HUES6 (cell line): ENCODE data around the gene RNASE8.

Experiments used
- H3K27ac ChIP-seq: 2 replicates; pipeline ENCODE4 v1.7.0; 2013; ENCODE audit warnings: low read depth, mild to moderate bottlenecking, low read length, inconsistent platforms
- H3K27me3 ChIP-seq: 2 replicates; pipeline ENCODE4 v1.6.1; 2013; ENCODE audit warnings: low read length; ENCODE audit not compliant: control insufficient read depth, insufficient read depth
- H3K36me3 ChIP-seq: 2 replicates; pipeline ENCODE4 v1.6.1; 2013; ENCODE audit warnings: low read length; ENCODE audit not compliant: control insufficient read depth, insufficient read depth
- H3K4me1 ChIP-seq: 2 replicates; pipeline ENCODE4 v1.6.1; 2013; ENCODE audit warnings: low read length; ENCODE audit not compliant: control insufficient read depth, insufficient read depth
- H3K4me3 ChIP-seq: 2 replicates; pipeline ENCODE4 v1.5.1; 2013; ENCODE audit warnings: low read depth, low read length
- H3K9ac ChIP-seq: one replicate; pipeline ENCODE4 v1.6.1; 2013; ENCODE audit warnings: mild to moderate bottlenecking, low read length
- H3K9me3 ChIP-seq: 2 replicates; pipeline ENCODE4 v1.6.1; 2013; ENCODE audit warnings: low read depth, low read length; ENCODE audit not compliant: control insufficient read depth, insufficient read depth

RNASE8 gene

DNA sequence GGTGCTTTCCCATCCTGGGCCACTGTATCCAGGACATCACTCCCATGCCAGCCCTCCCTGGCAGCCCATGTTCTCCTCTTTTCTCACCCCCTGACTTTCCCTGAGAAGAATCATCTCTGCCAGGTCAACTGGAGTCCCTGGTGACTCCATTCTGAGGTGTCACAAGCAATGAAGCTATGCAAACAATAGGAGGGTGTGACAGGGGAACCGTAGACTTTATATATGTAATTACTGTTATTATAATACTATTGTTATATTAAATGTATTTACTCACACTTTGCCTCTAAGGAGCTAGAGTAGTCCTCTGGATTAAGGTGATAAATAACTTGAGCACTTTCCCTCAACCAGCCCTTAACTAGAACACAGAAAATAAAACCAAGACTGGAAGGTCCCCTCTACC, 31.6 kb downstream of the RNASE8 start:
- Histone ChIP-seq H3K27ac (no peak overlapping the region), H3K4me3 (no peak overlapping the region), H3K4me1 (peaks cover 15% of the 10 kb centered on the region), H3K36me3 (peaks cover 72% of the 10 kb centered on the region), H3K9me3 (no peaks in the 10 kb centered on the region), H3K9ac (no peak overlapping the region), H3K27me3 (no peaks in the 10 kb centered on the region)

GRCh38 chr14:21089877-21090193, 32.2 kb downstream of the RNASE8 start:
- H3K4me1 ChIP-seq = peaks cover 16% of the 10 kb centered on the region
- no peaks in the 10 kb centered on the region for H3K9me3 ChIP-seq
- H3K27me3 ChIP-seq = no peaks in the 10 kb centered on the region
- no peak overlapping the region for H3K27ac ChIP-seq
- no peak overlapping the region for H3K4me3 ChIP-seq
- H3K9ac ChIP-seq = no peak overlapping the region
- peaks cover 66% of the 10 kb centered on the region for H3K36me3 ChIP-seq

GRCh38 chr14:21090194-21090939, 32.7 kb downstream of the RNASE8 start:
- Histone ChIP-seq H3K27ac (no peak overlapping the region), H3K4me3 (no peak overlapping the region), H3K4me1 (peaks cover 22% of the 10 kb centered on the region), H3K9me3 (no peaks in the 10 kb centered on the region), H3K27me3 (no peaks in the 10 kb centered on the region), H3K36me3 (peaks cover 61% of the 10 kb centered on the region), H3K9ac (no peak overlapping the region)

GRCh38 chr14:21090940-21091663, 33.5 kb downstream of the RNASE8 start:
- H3K9me3 ChIP-seq = no peaks in the 10 kb centered on the region
- H3K9ac ChIP-seq = no peak overlapping the region
- H3K36me3 ChIP-seq = peaks cover 53% of the 10 kb centered on the region
- no peaks in the 10 kb centered on the region for H3K27me3 ChIP-seq
- peaks cover 27% of the 10 kb centered on the region for H3K4me1 ChIP-seq
- H3K27ac ChIP-seq = no peak overlapping the region
- no peak overlapping the region for H3K4me3 ChIP-seq

DNA sequence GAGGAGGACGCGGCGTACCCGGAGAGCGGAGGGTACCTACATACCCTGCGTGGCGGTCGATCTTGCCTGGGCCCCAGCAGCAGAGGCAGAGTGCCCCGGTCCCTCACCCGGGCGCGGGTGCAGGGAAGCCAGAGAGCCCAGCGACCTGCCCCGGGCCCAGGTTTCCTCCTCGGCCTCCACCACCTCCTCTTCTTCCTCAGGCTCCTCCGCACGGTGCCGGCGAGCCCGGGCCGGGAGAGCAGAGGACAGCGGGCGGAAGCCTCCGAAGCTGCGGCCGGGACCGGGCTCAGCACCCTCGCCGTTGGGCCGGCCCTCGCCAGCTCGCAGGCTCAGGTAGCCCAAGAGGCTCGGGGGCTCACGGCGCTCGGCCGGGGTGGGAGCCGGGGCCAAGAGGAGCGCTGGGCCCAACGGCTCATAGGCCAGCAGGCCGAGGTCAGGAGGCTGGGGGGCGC, 34.2 kb downstream of the RNASE8 start:
- no peaks in the 10 kb centered on the region for H3K27me3 ChIP-seq
- peaks cover 47% of the 10 kb centered on the region for H3K36me3 ChIP-seq
- no peak overlapping the region for H3K27ac ChIP-seq
- no peak overlapping the region for H3K4me3 ChIP-seq
- H3K4me1 ChIP-seq = peaks cover 34% of the 10 kb centered on the region
- H3K9ac ChIP-seq = no peak overlapping the region
- H3K9me3 ChIP-seq = no peaks in the 10 kb centered on the region

DNA sequence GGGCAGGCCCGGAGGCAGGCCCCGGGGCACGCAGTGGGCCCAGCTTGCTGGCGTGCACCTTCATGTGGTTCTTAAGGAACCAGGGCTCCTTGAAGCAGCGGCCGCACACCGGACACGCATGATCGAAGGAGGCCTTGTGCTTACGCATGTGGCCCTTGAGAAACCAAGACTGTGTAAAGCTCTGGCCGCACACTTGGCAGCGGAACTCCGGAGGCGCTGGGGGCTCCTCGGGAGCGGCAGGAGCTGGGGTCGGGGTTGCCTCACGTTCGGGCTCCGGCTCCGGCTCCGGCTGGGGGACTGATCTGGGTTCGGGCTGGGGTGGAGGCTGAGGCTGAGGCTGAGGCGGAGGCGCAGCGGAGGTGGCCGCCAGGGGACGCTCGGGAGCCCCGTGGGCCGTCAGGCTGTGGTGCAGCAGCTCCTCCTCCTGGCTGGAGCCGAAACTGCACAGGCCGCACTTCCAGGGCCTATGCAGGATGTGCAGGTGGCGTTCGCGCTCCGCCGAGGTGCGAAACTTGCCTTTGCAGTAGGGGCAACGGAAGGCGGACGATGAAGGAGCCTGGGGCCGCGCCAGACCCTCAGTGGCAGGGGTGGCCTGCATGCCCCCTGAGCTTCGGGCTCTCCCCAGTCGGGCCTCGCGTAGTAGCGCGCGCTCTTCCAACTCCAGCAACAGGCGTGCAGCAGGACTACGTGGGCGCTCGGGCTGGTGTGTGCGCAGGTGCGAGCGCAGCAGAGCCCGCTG, 34.8 kb downstream of the RNASE8 start:
- Histone ChIP-seq H3K4me1 (peaks cover 39% of the 10 kb centered on the region), H3K36me3 (peaks cover 45% of the 10 kb centered on the region), H3K27me3 (no peaks in the 10 kb centered on the region), H3K9ac (no peak overlapping the region), H3K9me3 (no peaks in the 10 kb centered on the region), H3K27ac (no peak overlapping the region), H3K4me3 (0 out of 2 replicates have a peak overlapping the region, but pooled peaks have one; percentile 7)

GRCh38 chr14:21093018-21093417, 35.4 kb downstream of the RNASE8 start:
- peak overlapping the region; percentile 48; the same call in 1 of the 2 replicates for H3K4me3 ChIP-seq
- peaks cover 39% of the 10 kb centered on the region for H3K4me1 ChIP-seq
- peaks cover 44% of the 10 kb centered on the region for H3K36me3 ChIP-seq
- H3K9me3 ChIP-seq = no peaks in the 10 kb centered on the region
- H3K27me3 ChIP-seq = no peaks in the 10 kb centered on the region
- no peak overlapping the region for H3K27ac ChIP-seq
- H3K9ac ChIP-seq = no peak overlapping the region

DNA sequence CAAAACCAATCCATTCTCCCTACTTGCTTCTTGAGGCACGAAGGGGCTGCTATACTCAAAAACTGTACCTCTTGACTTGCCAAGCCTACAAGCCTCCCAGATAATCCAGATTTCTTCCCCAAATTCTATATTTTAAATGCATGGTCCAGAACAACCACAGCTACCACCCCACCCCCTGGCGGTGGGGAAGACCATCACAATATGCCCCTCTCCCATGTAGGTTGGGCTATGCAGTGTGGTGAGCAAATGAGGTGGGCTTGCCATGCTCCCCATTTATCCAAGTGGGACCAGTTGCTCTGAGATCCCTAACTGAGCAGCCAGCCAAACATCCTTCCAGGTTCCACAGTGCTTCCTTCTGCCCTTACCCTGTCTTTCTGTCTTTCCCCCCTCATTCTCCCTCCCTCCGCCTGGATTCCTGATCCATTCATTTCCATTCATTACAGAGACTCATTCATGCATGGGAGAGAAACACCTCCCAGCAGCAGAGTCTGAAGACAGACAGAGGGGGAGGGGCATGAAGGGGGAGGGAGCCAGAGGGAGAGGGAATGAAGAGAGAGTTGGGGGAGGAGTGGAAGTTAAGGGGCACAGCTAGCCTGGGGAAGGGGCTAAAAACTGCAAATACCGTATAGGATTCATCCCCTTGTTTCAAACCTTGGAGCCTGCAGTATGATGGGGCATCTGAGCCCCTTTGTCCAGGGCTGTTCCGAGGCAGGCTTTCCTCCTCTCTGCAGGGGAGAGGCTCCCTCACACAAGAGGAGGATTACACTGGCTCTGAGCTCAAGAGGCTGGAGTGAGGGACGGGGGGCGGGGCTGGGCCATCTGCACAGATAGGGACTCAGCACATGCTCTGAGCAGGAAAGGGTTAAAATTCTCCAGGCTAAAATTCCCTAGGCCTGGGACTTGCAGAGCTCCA, 36.4 kb downstream of the RNASE8 start:
- no peaks in the 10 kb centered on the region for H3K27me3 ChIP-seq
- peaks cover 41% of the 10 kb centered on the region for H3K4me1 ChIP-seq
- peaks cover 36% of the 10 kb centered on the region for H3K36me3 ChIP-seq
- no peaks in the 10 kb centered on the region for H3K9me3 ChIP-seq
- no peak overlapping the region for H3K27ac ChIP-seq
- H3K9ac ChIP-seq = no peak overlapping the region
- H3K4me3 ChIP-seq = peak overlapping the region; percentile 48

- H3K4me1 ChIP-seq = peaks cover 51% of the 10 kb centered on the region
Observed at GRCh38 chr14:21095430-21096205, 38.0 kb downstream of the RNASE8 start.

DNA sequence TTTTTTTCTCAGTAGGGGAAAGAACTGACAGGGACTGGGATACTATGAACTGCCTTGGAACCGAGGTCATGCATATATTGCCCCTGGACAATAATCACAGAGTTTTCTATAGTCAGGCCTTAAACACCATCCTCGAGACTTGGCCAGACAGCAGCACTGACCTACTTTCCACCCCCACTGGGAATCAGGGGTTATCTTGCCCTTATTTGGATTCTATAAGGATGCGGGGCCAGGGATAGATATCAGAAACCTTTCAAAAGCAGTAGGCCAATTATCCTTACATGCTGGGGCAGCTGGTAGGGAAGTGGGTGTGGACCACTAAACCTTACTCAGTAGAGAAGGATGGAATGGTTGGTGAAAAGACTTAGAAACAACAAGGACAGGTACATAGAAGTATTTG, 38.8 kb downstream of the RNASE8 start:
- H3K4me3 ChIP-seq = peak overlapping the region; percentile 69

More at GRCh38 chr14:21095430-21096205, 38.0 kb downstream of the RNASE8 start:
- Histone ChIP-seq H3K9ac (no peak overlapping the region), H3K9me3 (no peaks in the 10 kb centered on the region), H3K4me3 (no peak overlapping the region), H3K27ac (no peak overlapping the region), H3K36me3 (peaks cover 23% of the 10 kb centered on the region), H3K27me3 (no peaks in the 10 kb centered on the region)

More for the DNA sequence above, 38.8 kb downstream of the RNASE8 start:
- peaks cover 16% of the 10 kb centered on the region for H3K36me3 ChIP-seq
- no peak overlapping the region for H3K27ac ChIP-seq
- H3K9ac ChIP-seq = no peak overlapping the region
- no peaks in the 10 kb centered on the region for H3K27me3 ChIP-seq
- H3K4me1 ChIP-seq = peaks cover 51% of the 10 kb centered on the region
- no peaks in the 10 kb centered on the region for H3K9me3 ChIP-seq
